ENCODE data around the gene OTUB1.
"Not testable (repeated sequence)": the region's sequence is repeated elsewhere in the genome, so short reads cannot be mapped to it uniquely, and the experiment has no call there.

OTUB1 gene

DNA sequence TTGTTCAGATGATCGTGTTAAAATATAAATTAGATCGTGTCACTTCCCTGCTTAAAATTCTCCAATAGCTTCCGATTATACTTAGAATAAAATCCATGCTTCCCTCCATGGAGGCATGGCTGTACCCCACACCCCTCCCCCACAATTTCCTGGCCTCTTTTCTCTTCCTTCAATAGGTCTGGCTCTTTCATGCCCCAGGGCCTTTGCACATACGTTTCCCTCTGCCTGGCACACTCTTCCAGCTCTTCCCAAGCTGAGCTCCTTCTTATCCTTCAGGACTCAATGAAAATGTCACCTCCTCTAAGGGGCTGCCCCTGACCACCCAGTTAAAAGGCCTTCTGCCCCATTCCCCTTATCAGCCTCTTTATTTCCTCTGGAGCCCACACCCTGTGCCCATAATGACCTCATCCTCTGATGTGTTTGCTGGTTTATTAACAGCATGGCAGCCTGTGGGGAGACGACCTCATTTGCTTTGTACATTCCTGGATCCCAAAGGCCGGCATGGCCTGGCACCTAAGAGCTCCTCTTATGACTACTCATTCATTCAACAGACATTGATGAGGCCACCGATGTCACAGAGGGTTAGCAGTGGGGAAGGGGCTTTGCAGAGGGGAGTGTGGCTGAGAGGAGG lies 40.5 kb downstream of the OTUB1 start:
- peak; percentile 24 for DNase-seq

GRCh38 chr11:64027651-64028397 lies 41.6 kb downstream of the OTUB1 start:
- peak; percentile 34 for DNase-seq

GRCh38 chr11:64028398-64029115 lies 42.3 kb downstream of the OTUB1 start:
- DNase-seq, result peak; percentile 30

GRCh38 chr11:64029773-64030172 lies 43.5 kb downstream of the OTUB1 start:
- no peak for DNase-seq

DNA sequence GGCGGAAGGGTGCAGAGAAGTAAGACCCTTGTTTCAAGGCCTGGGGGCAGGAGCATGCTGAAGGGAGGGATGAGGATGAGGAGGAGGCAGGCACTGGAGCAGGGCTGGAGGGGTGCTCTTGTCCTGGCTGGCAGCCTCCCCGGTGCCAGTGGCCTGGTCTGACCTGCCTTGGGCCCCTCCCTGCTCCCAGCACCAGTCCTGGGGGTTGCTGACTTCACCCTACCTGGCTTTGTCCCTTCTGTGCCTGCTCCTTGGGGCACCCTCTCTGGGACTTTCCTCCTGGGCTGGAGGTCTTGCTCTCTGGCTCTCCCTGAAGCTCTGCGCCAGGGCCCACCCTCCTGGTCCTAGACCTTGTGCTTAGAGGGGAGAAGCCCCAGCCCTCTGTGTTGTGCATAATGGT lies 44.8 kb downstream of the OTUB1 start:
- DNase-seq, result no peak

DNA sequence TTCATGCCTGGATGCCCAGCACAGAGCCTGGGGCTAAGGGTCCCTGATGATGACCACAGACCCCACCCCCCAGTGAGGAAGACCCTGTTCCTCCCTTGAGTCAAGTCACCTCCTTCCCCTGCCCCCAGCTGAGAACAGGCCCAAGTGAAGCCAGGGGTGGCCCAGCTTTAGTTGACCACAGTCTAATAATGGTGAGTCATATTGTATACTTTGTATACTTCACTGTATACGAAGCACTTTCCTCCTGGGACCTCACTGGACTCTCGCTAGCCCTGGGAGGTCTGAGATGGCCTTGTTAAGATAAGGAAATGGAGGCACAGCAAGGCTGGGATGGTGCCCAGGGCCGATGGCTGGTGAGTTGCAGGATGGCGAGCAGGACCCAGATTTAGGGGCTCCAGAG lies 45.8 kb downstream of the OTUB1 start:
- no peak for DNase-seq

DNA sequence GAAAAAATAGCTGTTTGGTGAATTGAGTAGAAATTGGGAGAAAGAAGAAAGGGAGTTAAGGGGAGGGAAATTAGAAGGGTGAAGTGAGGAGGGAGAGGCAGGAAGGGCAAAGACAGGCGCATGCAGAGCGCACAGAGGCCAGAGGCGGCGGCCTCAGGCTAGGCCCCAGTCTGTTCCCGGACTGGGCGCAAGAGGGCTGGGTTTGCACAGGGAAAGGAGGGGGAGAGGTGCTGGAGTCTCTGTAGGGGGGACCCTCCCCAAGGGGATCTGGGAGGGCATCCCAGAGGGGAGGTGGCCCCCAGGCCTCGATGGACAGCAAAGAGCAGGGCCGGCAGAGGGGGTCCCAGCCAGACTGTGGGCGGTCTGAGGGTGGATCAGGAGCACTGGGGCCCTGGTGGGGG lies 48.2 kb downstream of the OTUB1 start:
- peak; percentile 28 for DNase-seq

DNA sequence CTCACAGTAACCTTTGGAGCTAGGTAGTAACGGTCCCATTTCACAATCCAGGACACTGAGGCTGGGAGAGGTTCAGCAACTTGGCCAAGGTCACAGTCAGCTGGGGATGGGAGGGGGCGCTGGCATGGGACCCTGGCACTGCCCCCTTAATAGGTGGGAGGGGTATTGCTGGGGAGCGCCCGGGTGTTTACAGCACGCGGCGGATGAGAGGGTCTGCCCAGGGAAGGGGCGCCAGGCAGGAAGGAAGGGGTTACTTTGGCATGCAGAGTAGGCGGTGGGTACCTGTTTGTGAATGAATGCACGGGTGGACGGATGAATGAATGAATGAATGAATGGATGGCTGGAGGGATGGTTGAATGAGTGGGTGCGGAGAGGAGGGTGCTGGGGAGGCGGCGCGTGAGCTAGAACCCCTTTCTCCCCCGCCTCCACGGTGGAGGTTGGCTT lies 48.9 kb downstream of the OTUB1 start:
- DNase-seq, result no peak

- no peak for DNase-seq
Measured at GRCh38 chr11:64035576-64035975, 49.3 kb downstream of the OTUB1 start, which contains the start of gene FLRT1. Gene FLRT1 (plus strand): TSS chr11:64035931. CDS start chr11:64116268, 80,337 bp downstream.

DNA sequence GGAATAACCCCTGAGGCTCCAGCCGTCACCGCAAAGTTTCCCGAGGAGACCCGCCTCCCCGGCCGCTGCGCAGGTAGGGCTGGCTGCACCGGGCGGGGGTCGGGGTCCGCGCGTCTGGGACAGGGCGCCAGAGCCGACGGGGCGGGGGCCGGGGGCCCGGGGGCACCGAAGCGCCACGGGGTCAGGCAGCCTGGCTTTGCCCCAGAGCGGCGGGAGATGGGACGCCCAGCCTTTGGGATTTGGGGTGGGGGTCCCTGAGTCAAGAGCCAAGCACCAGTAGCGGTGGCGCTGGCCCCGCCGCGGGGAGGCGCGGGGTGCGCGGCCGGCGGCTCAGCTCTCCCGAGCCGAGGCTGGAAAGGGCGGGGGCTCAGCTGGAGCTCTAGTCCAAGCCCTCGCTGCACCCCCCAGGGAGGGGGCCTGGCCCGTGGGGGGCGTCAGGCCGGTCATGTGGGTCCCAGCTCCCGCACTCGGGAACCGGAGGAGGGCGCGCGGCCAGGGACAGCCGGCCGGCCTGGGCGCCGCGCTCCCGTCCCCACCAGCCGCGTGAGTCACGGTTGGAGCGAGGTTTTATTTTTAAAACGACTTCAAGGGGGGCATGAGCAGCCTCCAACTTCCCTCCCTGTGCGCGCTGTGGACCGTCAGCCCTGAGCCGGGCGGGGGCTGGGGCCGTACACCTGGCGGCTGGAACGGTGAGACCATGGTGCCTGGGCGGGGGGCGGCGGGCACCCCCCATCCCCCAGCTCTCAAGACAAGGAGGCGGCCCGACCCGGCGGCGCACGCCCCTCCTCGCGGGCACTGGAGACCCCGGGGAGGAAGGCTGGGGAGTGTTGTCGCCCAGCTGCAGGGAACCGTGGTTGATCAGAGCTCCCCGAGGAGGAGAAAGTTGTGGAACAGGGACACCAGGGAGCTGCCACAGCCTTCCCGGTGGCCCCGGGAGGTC lies 50.1 kb downstream of the OTUB1 start:
- peak; percentile 35 for DNase-seq

- no peak for DNase-seq
Measured at GRCh38 chr11:64037027-64037634, 50.9 kb downstream of the OTUB1 start.

DNA sequence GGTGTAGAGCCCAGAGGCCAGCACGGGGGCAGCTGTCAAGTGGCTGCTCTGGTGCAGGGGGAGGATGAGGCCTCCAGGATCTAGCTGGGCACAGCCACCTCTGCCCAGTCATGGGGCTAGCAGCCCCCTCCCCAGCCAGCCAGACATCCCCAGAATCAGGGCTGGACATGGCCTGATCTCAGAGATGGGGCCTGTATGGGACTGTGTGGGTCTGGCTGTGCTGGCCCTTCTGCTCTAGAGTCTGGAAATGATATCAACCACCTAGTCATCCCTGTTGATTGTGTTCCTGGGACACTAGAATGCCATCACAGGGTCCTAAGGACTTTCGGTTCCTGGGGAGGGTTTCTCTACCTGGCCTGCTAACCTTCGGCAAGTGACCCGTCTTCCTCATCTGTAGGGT lies 52.3 kb downstream of the OTUB1 start:
- no peak for DNase-seq

DNA sequence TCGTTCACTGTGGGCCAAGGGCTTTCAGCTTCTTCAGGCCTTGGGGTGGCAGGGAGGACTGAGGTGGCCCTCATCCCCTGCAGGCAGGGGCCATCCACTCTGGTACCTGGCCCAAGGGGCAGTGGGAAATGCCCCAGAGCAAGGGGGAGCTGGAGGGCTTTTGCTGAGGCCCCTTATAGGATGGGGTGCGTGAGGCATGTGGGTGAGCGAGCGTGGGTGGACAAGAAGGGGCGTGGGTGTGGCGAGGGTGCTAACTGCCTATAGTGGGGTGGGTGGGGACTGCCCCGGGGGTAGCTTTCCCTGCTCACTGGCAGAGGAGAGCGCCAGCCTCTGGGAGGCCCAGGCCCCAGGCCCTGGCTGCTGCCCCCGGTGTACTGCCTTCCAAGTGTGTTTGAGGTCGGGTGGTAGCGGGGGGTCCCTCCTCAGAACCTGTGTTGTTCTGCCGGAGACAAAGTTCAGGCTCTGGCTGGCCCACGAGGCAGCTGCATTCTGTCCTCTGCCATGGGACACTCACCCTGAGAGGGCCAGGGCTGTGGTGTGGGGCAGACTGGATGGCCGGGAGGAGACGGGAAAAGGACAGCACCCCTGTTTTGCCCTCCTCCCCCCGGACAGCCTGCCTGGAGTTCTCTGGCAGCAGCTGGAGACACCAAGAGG lies 52.9 kb downstream of the OTUB1 start:
- DNase-seq, result no peak

GRCh38 chr11:64040684-64041322 lies 54.6 kb downstream of the OTUB1 start:
- DNase-seq, result no peak

DNA sequence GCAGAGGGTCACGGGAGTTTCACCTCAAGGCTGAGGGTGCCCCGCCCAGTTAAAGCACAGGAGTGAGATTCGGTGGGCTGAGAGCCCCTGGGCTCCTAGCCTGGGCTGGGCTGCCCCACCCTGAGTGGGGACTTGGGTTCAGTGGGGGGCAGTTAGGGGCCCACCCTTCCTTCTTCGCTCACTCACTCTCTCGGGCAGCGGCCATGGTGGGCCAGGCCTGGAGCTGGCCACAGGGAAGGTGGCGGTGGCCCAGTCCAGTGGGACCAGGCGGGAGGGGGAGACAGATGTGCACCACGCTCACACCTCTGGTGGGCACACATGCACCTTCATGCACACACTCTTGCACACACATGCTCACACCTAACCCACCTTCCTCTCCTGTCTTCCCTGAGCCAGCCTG lies 55.6 kb downstream of the OTUB1 start:
- no peak for DNase-seq

DNA sequence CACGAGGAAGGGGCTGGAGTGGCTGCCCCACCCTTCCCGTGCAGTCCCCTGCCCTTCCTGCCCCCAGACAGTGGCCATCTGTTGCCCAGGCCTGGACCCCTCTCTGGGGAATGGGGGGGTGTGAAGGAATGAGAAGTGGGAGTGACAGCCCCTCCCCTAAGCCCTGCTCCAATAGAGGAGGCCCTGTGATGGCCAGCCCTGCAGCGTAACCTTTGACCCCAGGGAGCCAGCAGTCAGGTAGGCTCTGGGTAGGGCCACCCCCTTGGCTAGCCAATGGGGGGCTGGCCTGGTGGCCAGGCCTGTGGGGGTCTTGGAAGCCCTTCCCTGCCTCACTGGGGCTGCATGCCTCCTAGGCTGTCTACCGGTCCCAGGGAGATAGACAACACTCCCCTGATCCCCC lies 56.1 kb downstream of the OTUB1 start:
- no peak for DNase-seq

GRCh38 chr11:64043545-64043944 lies 57.3 kb downstream of the OTUB1 start:
- no peak for DNase-seq

- no peak for DNase-seq
Measured at GRCh38 chr11:64044730-64045393, 58.6 kb downstream of the OTUB1 start.

DNA sequence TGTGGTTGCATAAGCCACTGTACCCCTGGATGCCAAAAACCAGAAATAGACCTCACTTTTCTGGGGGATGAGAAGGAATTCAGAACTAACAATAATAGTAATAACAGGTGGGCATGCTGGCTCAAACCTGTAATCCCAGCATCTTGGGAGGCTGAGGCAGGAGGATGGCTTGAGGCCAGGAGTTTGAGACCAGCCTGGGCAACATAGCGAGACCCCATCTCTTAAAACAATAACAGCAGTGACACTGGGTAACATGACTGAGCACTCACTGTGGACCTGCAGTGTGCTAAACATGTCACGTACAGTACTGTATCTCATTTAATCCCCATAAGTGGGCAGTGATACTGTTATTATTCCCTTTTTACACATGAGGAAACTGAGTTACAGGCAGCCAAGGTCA lies 59.5 kb downstream of the OTUB1 start:
- DNase-seq, result no peak

DNA sequence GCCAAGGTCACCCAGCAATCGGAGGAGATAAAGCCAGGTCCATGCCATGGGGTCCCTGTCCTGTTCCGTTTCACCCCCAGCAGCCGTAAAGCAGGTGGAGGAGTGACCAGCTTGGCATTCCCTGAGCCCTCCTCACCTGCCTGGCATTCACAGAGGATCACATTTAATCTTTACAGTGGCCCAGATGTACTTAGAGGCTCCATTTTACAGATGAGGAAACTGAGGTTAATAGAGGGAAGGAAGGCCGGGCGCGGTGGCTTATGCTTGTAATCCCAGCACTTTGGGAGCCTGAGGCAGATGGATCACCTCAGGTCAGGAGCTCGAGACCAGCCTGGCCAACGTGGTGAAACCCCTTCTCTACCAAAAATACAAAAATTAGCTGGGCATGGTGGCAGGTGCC lies 61.1 kb downstream of the OTUB1 start:
- not testable (repeated sequence) for DNase-seq

Data from hematopoietic multipotent progenitor cell treated with erythropoietin and hydrocortisone succinate and interleukin-3 and kit ligand, for 6 days (in vitro differentiated cells).